Thyroid gland (tissue), 4 donors: ENCODE measurements around the gene FIBCD1. TPM values are rescaled to one million over a fixed set of nuclear protein-coding genes. Genes with fewer than 3 reads are reported as not detected.

Experiments used
- DNase-seq, 2 donors: peaks; one replicate each; pipeline ENCODE4 v3.0.0-alpha.2; 2019
- H3K27ac ChIP-seq, 3 donors: fragments of 200-600 bp; sonication (generic); 1 replicate in 2 of 3; 2 replicates in 1 of 3; pipeline ENCODE4 v1.5.1; 2016 to 2019; ENCODE audit warnings: mild to moderate bottlenecking in 1 of 3, moderate library complexity in 1 of 3
- H3K27me3 ChIP-seq: fragments of 200-600 bp; sonication (generic); one replicate; pipeline ENCODE4 v1.5.1; 2019
- H3K36me3 ChIP-seq, 2 donors: fragments of 200-600 bp; sonication (generic); one replicate each; pipeline ENCODE4 v1.5.1; 2016 to 2019
- H3K4me1 ChIP-seq, 2 donors: fragments of 200-600 bp; sonication (generic); one replicate each; pipeline ENCODE4 v1.5.1; 2017 to 2019
- H3K4me3 ChIP-seq, 3 donors: fragments of 200-600 bp; sonication (generic); replicated peaks in 1 of 3; 1 replicate in 2 of 3; 2 replicates in 1 of 3; pipeline ENCODE4 v1.5.1; 2016; ENCODE audit warnings: mild to moderate bottlenecking in 1 of 3
- H3K9me3 ChIP-seq: fragments of 200-600 bp; sonication (generic); one replicate; pipeline ENCODE4 v1.5.1; 2017
- CTCF ChIP-seq, 6 experiments: fragments of 200-600 bp in 3 of 6; fragments of 450-650 bp in 3 of 6; sonication (generic) in 3 of 6; IDR thresholded peaks; one replicate each; pipeline ENCODE4 v1.5.1; 2016 to 2019; ENCODE audit warnings: antibody characterized with exemption in 6 of 6, mild to moderate bottlenecking in 2 of 6, inconsistent platforms in 1 of 6, moderate library complexity in 1 of 6
- POLR2A ChIP-seq, 2 donors: fragments of 450-650 bp; IDR thresholded peaks; one replicate each; pipeline ENCODE4 v1.6.1; 2017; ENCODE audit warnings: antibody characterized with exemption in 2 of 2, mild to moderate bottlenecking in 2 of 2, moderate library complexity in 1 of 2
- WGBS, 2 donors: methylation state at CpG; one replicate each; pipeline ENCODE4 v1.1.5; 2017; 5-methylcytosine and 5-hydroxymethylcytosine counted together
- intact Hi-C: fragments of 100-400 bp; cut with DNase I; formaldehyde crosslinking; loops from one replicate; pipeline ENCODE4 v1.15.1; 2023
- total RNA-seq, 4 donors: library from RNA; depleted of rRNA; stranded (reverse); fragments of >200 nt; gene quantifications; one replicate each; pipeline ENCODE4 v1.2.3, GENCODE V29; 2016

The FIBCD1 gene
- total RNA-seq, 4 donors from 2014 or later, result 0.11 to 0.13 TPM; not detected in 2

- intact Hi-C loops, result loop anchor here (5.0 to 10.0 kb wide), 3 partner anchors 89 to 183 kb away; no protein-coding TSS in a partner anchor
- peaks cover 0 to 8% of the 10 kb centered on the region in 2 donors for H3K36me3 ChIP-seq
- H3K4me1 ChIP-seq, result peaks cover 41 to 50% of the 10 kb centered on the region in 2 donors
- no peak overlapping the region for H3K4me3 ChIP-seq
- H3K9me3 ChIP-seq, result no peaks in the 10 kb centered on the region
- WGBS, 2 donors, result 85 to 89% methylated on average over 8 of the region's 8 CpGs
- peak overlapping the region; percentile 88 to 94 (median 93) for H3K27ac ChIP-seq
- TF ChIP-seq CTCF (IDR thresholded peaks at IDR 0.05) (no peak), POLR2A (IDR thresholded peaks at IDR 0.05) (no peak)
- no peak for DNase-seq
- no peaks in the 10 kb centered on the region for H3K27me3 ChIP-seq
These were observed 77.5 kb downstream of the FIBCD1 start for GRCh38 chr9:130861372-130862180.

- DNase-seq, result peak; percentile 96
- intact Hi-C loops, result loop anchor here (5.0 to 10.0 kb wide), 3 partner anchors 88 to 184 kb away; no protein-coding TSS in a partner anchor
- Histone ChIP-seq H3K36me3 (peaks cover 7 to 17% of the 10 kb centered on the region in 2 donors), H3K27ac (peak overlapping the region; percentile 88 to 94 (median 93)), H3K4me1 (peaks cover 41 to 50% of the 10 kb centered on the region in 2 donors), H3K4me3 (no peak overlapping the region), H3K27me3 (no peaks in the 10 kb centered on the region), H3K9me3 (no peaks in the 10 kb centered on the region)
- TF ChIP-seq CTCF (IDR thresholded peaks at IDR 0.05) (peak in 4 of 6 experiments; percentile 38 to 57 (median 50)), POLR2A (IDR thresholded peaks at IDR 0.05) (peak in 1 of 2 donors; percentile 42)
- 16 to 22% methylated on average over 28 of the region's 28 CpGs for WGBS, 2 donors
These were observed 78.4 kb downstream of the FIBCD1 start for GRCh38 chr9:130860458-130861316.

- intact Hi-C loops, result no loop called here
- 70 to 72% methylated on average over 20 of the region's 20 CpGs for WGBS, 2 donors
- TF ChIP-seq CTCF (IDR thresholded peaks at IDR 0.05) (no peak), POLR2A (IDR thresholded peaks at IDR 0.05) (no peak)
These were observed 80.0 kb downstream of the FIBCD1 start for GRCh38 chr9:130858739-130859705.

GRCh38 chr9:130857864-130858738, 80.9 kb downstream of the FIBCD1 start:
- peak overlapping the region; percentile 43 to 93 (median 88) for H3K27ac ChIP-seq
- H3K4me3 ChIP-seq, result no peak overlapping the region
- TF ChIP-seq CTCF (IDR thresholded peaks at IDR 0.05) (no peak), POLR2A (IDR thresholded peaks at IDR 0.05) (no peak)
- peaks cover 41% of the 10 kb centered on the region in 2 donors for H3K4me1 ChIP-seq
- intact Hi-C loops, result no loop called here
- H3K36me3 ChIP-seq, result peaks cover 26 to 34% of the 10 kb centered on the region in 2 donors
- 57 to 66% methylated on average over 22 of the region's 22 CpGs for WGBS, 2 donors
- H3K27me3 ChIP-seq, result no peaks in the 10 kb centered on the region
- no peaks in the 10 kb centered on the region for H3K9me3 ChIP-seq
- peak; percentile 47 to 56 for DNase-seq

More at GRCh38 chr9:130858739-130859705, 80.0 kb downstream of the FIBCD1 start:
- no peak overlapping the region for H3K4me3 ChIP-seq
- peak overlapping the region; percentile 88 to 94 (median 93) for H3K27ac ChIP-seq
- no peaks in the 10 kb centered on the region for H3K27me3 ChIP-seq
- peaks cover 41 to 48% of the 10 kb centered on the region in 2 donors for H3K4me1 ChIP-seq
- H3K36me3 ChIP-seq, result peaks cover 22 to 32% of the 10 kb centered on the region in 2 donors
- no peaks in the 10 kb centered on the region for H3K9me3 ChIP-seq
- DNase-seq, result no peak
